ENCODE results near the gene ERC2. TPM values are rescaled to one million over a fixed set of nuclear protein-coding genes. Genes with fewer than 3 reads are reported as not detected.

Gene ERC2
- total RNA-seq, 1 donor from 2014 or later = 7.4 TPM

DNA sequence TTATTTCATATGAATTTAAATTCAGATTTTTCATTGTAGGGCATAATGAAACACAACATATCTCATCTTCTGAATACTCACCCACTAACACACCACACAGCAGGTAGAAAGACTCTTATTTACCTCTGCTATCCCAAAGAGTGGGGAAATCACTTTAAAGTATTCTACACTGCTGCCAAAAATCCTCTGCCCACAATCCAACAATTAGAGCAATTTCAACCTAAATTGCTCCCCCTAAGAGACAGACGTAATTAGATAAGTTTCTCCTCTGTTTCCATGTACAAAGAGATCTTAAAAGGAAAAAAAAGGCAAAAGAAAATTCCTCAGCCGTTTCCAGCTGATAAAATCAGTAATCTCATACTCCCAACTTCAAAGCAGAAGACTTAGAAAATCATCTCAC, 331.8 kb downstream of the ERC2 start:
- Mint-ChIP-seq H3K4me1 (ENCODE audit: low read depth, unreplicated experiment) (peaks cover 28% of the 10 kb centered on the region), H3K9me3 (ENCODE audit: unreplicated experiment) (peaks cover 2% of the 10 kb centered on the region), H3K27me3 (ENCODE audit: low read depth, unreplicated experiment) (no peaks in the 10 kb centered on the region), H3K4me3 (ENCODE audit: unreplicated experiment) (no peak overlapping the region), H3K36me3 (ENCODE audit: low read depth, unreplicated experiment) (no peaks in the 10 kb centered on the region), H3K27ac (ENCODE audit: unreplicated experiment) (no peak overlapping the region)
- H3K9me3 ChIP-seq (ENCODE audit: insufficient read depth, low read depth, low read length) = no peaks in the 10 kb centered on the region
- no peak overlapping the region for H3K4me3 ChIP-seq (ENCODE audit: insufficient read depth, low read depth, low read length)
- H4K20me1 ChIP-seq (ENCODE audit: insufficient read depth, low read length) = no peaks in the 10 kb centered on the region
- H3K4me2 ChIP-seq (ENCODE audit: low read length) = no peak overlapping the region
- no peak overlapping the region for H3K27ac ChIP-seq (ENCODE audit: low read depth, low read length)
- no peak for TF ChIP-seq EZH2 (IDR thresholded peaks at IDR 0.05; ENCODE audit: insufficient read depth, low read length)
- TF ChIP-seq, protein P1, sequence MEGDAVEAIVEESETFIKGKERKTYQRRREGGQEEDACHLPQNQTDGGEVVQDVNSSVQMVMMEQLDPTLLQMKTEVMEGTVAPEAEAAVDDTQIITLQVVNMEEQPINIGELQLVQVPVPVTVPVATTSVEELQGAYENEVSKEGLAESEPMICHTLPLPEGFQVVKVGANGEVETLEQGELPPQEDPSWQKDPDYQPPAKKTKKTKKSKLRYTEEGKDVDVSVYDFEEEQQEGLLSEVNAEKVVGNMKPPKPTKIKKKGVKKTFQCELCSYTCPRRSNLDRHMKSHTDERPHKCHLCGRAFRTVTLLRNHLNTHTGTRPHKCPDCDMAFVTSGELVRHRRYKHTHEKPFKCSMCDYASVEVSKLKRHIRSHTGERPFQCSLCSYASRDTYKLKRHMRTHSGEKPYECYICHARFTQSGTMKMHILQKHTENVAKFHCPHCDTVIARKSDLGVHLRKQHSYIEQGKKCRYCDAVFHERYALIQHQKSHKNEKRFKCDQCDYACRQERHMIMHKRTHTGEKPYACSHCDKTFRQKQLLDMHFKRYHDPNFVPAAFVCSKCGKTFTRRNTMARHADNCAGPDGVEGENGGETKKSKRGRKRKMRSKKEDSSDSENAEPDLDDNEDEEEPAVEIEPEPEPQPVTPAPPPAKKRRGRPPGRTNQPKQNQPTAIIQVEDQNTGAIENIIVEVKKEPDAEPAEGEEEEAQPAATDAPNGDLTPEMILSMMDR (IDR thresholded peaks at IDR 0.05; ENCODE audit: insufficient read depth, low read depth, low read length) = no peak
- peaks cover 8% of the 10 kb centered on the region for H3K27me3 ChIP-seq (ENCODE audit: insufficient read depth, low read length)
- H3K9ac ChIP-seq (ENCODE audit: low read length) = no peak overlapping the region
- H2AFZ ChIP-seq (ENCODE audit: low read depth, low read length) = no peak overlapping the region
- H3K79me2 ChIP-seq (ENCODE audit: insufficient read depth, low read length) = no peaks in the 10 kb centered on the region
- DNase-seq (ENCODE audit: low read depth) (no peak), FAIRE-seq (no peak)
- no peaks in the 10 kb centered on the region for H3K36me3 ChIP-seq (ENCODE audit: insufficient read depth, low read length)
- H3K4me1 ChIP-seq (ENCODE audit: insufficient read depth, low read length) = peaks cover 20% of the 10 kb centered on the region

DNA sequence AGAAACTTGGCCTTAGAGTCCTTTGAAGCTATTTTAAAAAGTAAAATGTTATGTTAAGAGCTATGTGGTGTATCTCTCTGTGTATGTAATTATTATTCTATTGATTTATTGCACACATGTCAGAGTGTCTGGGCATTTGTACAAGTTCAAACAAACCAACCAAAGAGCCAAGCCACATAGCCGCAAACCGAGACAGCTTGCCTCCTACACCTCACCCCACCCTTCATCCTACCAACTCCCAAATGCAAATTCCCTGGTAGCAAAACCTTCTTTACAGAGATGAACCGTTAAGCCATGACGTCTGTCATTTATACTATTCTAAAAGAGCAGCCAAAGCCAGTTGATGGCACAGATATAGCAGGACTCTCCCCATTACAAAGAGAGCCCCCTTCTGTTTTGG, 332.3 kb downstream of the ERC2 start:
- Histone ChIP-seq H3K79me2 (ENCODE audit: insufficient read depth, low read length) (no peaks in the 10 kb centered on the region), H3K4me2 (ENCODE audit: low read length) (no peak overlapping the region), H3K27ac (ENCODE audit: low read depth, low read length) (no peak overlapping the region), H4K20me1 (ENCODE audit: insufficient read depth, low read length) (no peaks in the 10 kb centered on the region), H3K27me3 (ENCODE audit: insufficient read depth, low read length) (peaks cover 8% of the 10 kb centered on the region), H3K4me1 (ENCODE audit: insufficient read depth, low read length) (peaks cover 23% of the 10 kb centered on the region), H3K36me3 (ENCODE audit: insufficient read depth, low read length) (no peaks in the 10 kb centered on the region), H3K9me3 (ENCODE audit: insufficient read depth, low read depth, low read length) (no peaks in the 10 kb centered on the region), H2AFZ (ENCODE audit: low read depth, low read length) (no peak overlapping the region), H3K4me3 (ENCODE audit: insufficient read depth, low read depth, low read length) (no peak overlapping the region), H3K9ac (ENCODE audit: low read length) (no peak overlapping the region)
- TF ChIP-seq EZH2 (IDR thresholded peaks at IDR 0.05; ENCODE audit: insufficient read depth, low read length) = no peak
- TF ChIP-seq, protein P1 (IDR thresholded peaks at IDR 0.05; ENCODE audit: insufficient read depth, low read depth, low read length) = no peak
- Mint-ChIP-seq H3K4me3 (ENCODE audit: unreplicated experiment) (no peak overlapping the region), H3K36me3 (ENCODE audit: low read depth, unreplicated experiment) (no peaks in the 10 kb centered on the region), H3K9me3 (ENCODE audit: unreplicated experiment) (peaks cover 2% of the 10 kb centered on the region), H3K27me3 (ENCODE audit: low read depth, unreplicated experiment) (no peaks in the 10 kb centered on the region), H3K4me1 (ENCODE audit: low read depth, unreplicated experiment) (peaks cover 34% of the 10 kb centered on the region), H3K27ac (ENCODE audit: unreplicated experiment) (no peak overlapping the region)
- FAIRE-seq (no peak), DNase-seq (ENCODE audit: low read depth) (peak; percentile 75)

DNA sequence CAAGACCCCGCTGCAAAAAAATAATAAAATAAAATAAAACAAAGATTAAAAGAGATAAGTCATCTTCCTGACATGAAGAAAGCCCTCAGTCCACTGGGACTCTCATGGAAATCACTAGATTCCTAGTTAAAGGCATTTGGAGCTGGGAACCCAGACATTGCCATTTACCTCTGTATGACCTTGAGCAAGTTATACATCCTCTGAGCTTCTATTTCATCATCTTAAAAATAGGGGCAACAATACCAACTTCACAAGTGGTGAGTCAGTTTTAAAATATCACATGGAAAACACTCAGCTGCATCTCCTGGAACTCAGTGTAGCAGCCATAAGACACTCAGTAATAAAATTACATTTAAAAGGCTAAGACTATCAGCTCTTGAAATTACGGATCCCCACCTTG, 334.8 kb downstream of the ERC2 start:
- H2AFZ ChIP-seq (ENCODE audit: low read depth, low read length) = no peak overlapping the region
- peaks cover 23% of the 10 kb centered on the region for H3K4me1 ChIP-seq (ENCODE audit: insufficient read depth, low read length)
- no peaks in the 10 kb centered on the region for H3K9me3 ChIP-seq (ENCODE audit: insufficient read depth, low read depth, low read length)
- Mint-ChIP-seq H3K27me3 (ENCODE audit: low read depth, unreplicated experiment) (no peaks in the 10 kb centered on the region), H3K9me3 (ENCODE audit: unreplicated experiment) (peaks cover under 1% of the 10 kb centered on the region), H3K27ac (ENCODE audit: unreplicated experiment) (peak overlapping the region; percentile 82), H3K4me1 (ENCODE audit: low read depth, unreplicated experiment) (peaks cover 49% of the 10 kb centered on the region), H3K4me3 (ENCODE audit: unreplicated experiment) (no peak overlapping the region), H3K36me3 (ENCODE audit: low read depth, unreplicated experiment) (no peaks in the 10 kb centered on the region)
- DNase-seq (ENCODE audit: low read depth) (peak; percentile 76), FAIRE-seq (no peak)
- H3K9ac ChIP-seq (ENCODE audit: low read length) = no peak overlapping the region
- H3K36me3 ChIP-seq (ENCODE audit: insufficient read depth, low read length) = no peaks in the 10 kb centered on the region
- H3K79me2 ChIP-seq (ENCODE audit: insufficient read depth, low read length) = no peaks in the 10 kb centered on the region
- H3K27me3 ChIP-seq (ENCODE audit: insufficient read depth, low read length) = peaks cover 6% of the 10 kb centered on the region
- TF ChIP-seq, protein P1 (IDR thresholded peaks at IDR 0.05; ENCODE audit: insufficient read depth, low read depth, low read length) = no peak
- TF ChIP-seq EZH2 (IDR thresholded peaks at IDR 0.05; ENCODE audit: insufficient read depth, low read length) = no peak
- H4K20me1 ChIP-seq (ENCODE audit: insufficient read depth, low read length) = no peaks in the 10 kb centered on the region
- peak overlapping the region; percentile 10 for H3K4me2 ChIP-seq (ENCODE audit: low read length)
- H3K4me3 ChIP-seq (ENCODE audit: insufficient read depth, low read depth, low read length) = no peak overlapping the region
- peak overlapping the region; percentile 10 for H3K27ac ChIP-seq (ENCODE audit: low read depth, low read length)

Data from astrocyte (in vitro differentiated cells and primary cell).